GM12865 (cell line): Measurements from ENCODE around the gene TMCC1.
"Not testable (repeated sequence)": the region's sequence is repeated elsewhere in the genome, so short reads cannot be mapped to it uniquely, and the experiment has no call there.

Experiments used
- DNase-seq: peaks from one replicate; pipeline ENCODE4 v3.0.0; 2010; ENCODE audit warnings: low read depth
- H3K4me3 ChIP-seq: 2 replicates; pipeline ENCODE4 v1.5.1; 2011; ENCODE audit warnings: mild to moderate bottlenecking, low read depth, low read length, control low read depth
- CTCF ChIP-seq: IDR thresholded peaks from 2 replicates; pipeline ENCODE4 v1.5.1; 2011; ENCODE audit warnings: low read length, control low read depth, low read depth, inconsistent platforms; ENCODE audit not compliant: insufficient read depth; ENCODE audit errors: missing control alignments

The TMCC1 gene

GRCh38 chr3:129651435-129652202 is 241.9 kb downstream of the TMCC1 start:
- H3K4me3 ChIP-seq, result no peak overlapping the region
- DNase-seq, result no peak
- no peak for TF ChIP-seq CTCF

- no peak overlapping the region for H3K4me3 ChIP-seq
- TF ChIP-seq CTCF, result peak; percentile 64
- DNase-seq, result peak; percentile 75
Observed at GRCh38 chr3:129650256-129650872, 243.1 kb downstream of the TMCC1 start.

- no peak for DNase-seq
- H3K4me3 ChIP-seq, result no peak overlapping the region
- TF ChIP-seq CTCF, result no peak
Observed at GRCh38 chr3:129648391-129648790, 245.1 kb downstream of the TMCC1 start.

- no peak for DNase-seq
- TF ChIP-seq CTCF, result no peak
- H3K4me3 ChIP-seq, result no peak overlapping the region
Observed at GRCh38 chr3:129645286-129645685, 248.2 kb downstream of the TMCC1 start.

- H3K4me3 ChIP-seq, result no peak overlapping the region
- no peak for DNase-seq
- TF ChIP-seq CTCF, result no peak
Observed at GRCh38 chr3:129644836-129645235, 248.7 kb downstream of the TMCC1 start.

- not testable (repeated sequence) for DNase-seq, H3K4me3 ChIP-seq
Observed at GRCh38 chr3:129641567-129642260, 251.8 kb downstream of the TMCC1 start.

- H3K4me3 ChIP-seq, DNase-seq: not testable (repeated sequence)
Observed at GRCh38 chr3:129640985-129641384, 252.5 kb downstream of the TMCC1 start.
